PC-3 (cell line): ENCODE data around the gene RAB40C. TPM values are rescaled to one million over a fixed set of nuclear protein-coding genes. Genes with fewer than 3 reads are reported as not detected.

Experiments used
- ATAC-seq: fragments of 200-7000 bp; cut with Tn5 transposase; 2 replicates; pipeline ENCODE4 v1.9.1; 2020; ENCODE audit warnings: mild to moderate bottlenecking, moderate library complexity
- BruUV-seq: library from RNA; stranded (reverse); fragments of 400-500 nt; replicated peaks from 2 replicates; lab custom pipeline; 2021; lab: Mats Ljungman, UMichigan
- CTCF ChIA-PET: fragments of 300-600 bp; sonication (Branson Sonifier 250); formaldehyde crosslinking; loops from one replicate; lab custom pipeline; 2022; ENCODE audit warnings: antibody characterized with exemption; lab: Charles Lee
- POLR2A ChIA-PET: fragments of 300-600 bp; sonication (Branson Sonifier 250); formaldehyde crosslinking; loops from one replicate; lab custom pipeline; 2022; ENCODE audit warnings: antibody characterized with exemption; ENCODE audit not compliant: unreplicated experiment; lab: Charles Lee
- DNase-seq: peaks from one replicate; pipeline ENCODE4 v3.0.0-alpha.2; 2015
- H2AFZ ChIP-seq: fragments of 300-600 bp; sonication (generic); 2 replicates; pipeline ENCODE4 v1.6.0; 2016; ENCODE audit warnings: antibody characterized with exemption, low read length
- H3F3A ChIP-seq: fragments of 300-600 bp; sonication (generic); one replicate; pipeline ENCODE4 v1.6.0; 2017; ENCODE audit warnings: antibody characterized with exemption, low read length, control low read depth, mild to moderate bottlenecking; ENCODE audit not compliant: unreplicated experiment
- H3K27ac ChIP-seq: fragments of 300-600 bp; sonication (generic); 2 replicates; pipeline ENCODE4 v1.5.1; 2016; ENCODE audit warnings: mild to moderate bottlenecking, low read length
- H3K27me3 ChIP-seq: fragments of 300-600 bp; sonication (generic); 2 replicates; pipeline ENCODE4 v1.6.1; 2016; ENCODE audit warnings: low read length, mixed read lengths
- H3K36me3 ChIP-seq: fragments of 300-600 bp; sonication (generic); 2 replicates; pipeline ENCODE4 v1.6.1; 2016; ENCODE audit warnings: low read depth, mixed run types, low read length, mixed read lengths
- H3K4me1 ChIP-seq: fragments of 300-600 bp; sonication (generic); 2 replicates; pipeline ENCODE4 v1.5.1; 2016; ENCODE audit warnings: low read length; ENCODE audit not compliant: insufficient read depth
- H3K4me2 ChIP-seq: fragments of 300-600 bp; sonication (generic); 2 replicates; pipeline ENCODE4 v1.6.0; 2016; ENCODE audit warnings: low read length
- H3K4me3 ChIP-seq: fragments of 300-600 bp; sonication (generic); 2 replicates; pipeline ENCODE4 v1.5.1; 2016; ENCODE audit warnings: mild to moderate bottlenecking, low read length, mixed read lengths
- H3K79me2 ChIP-seq: fragments of 300-600 bp; sonication (generic); 2 replicates; pipeline ENCODE4 v1.6.1; 2017; ENCODE audit warnings: low read length, mixed read lengths
- H3K9ac ChIP-seq: fragments of 300-600 bp; sonication (generic); 2 replicates; pipeline ENCODE4 v1.6.0; 2016; ENCODE audit warnings: mild to moderate bottlenecking, low read length
- H3K9me2 ChIP-seq: fragments of 300-600 bp; sonication (generic); replicated peaks from 2 replicates; pipeline ENCODE4 v1.6.1; 2016; ENCODE audit warnings: mixed run types, low read length, mixed read lengths
- H3K9me3 ChIP-seq: fragments of 300-600 bp; sonication (generic); 2 replicates; pipeline ENCODE4 v1.6.1; 2016; ENCODE audit warnings: low read length, mixed read lengths
- H4K20me1 ChIP-seq: fragments of 300-600 bp; sonication (generic); 2 replicates; pipeline ENCODE4 v1.6.1; 2016; ENCODE audit warnings: low read length, mixed read lengths
- EZH2 ChIP-seq: fragments of 300-600 bp; sonication (generic); IDR thresholded peaks from one replicate; pipeline ENCODE4 v1.6.1; 2017; ENCODE audit warnings: antibody characterized with exemption, mild to moderate bottlenecking, low read length; ENCODE audit not compliant: unreplicated experiment
- EZH2phosphoT487 ChIP-seq: fragments of 300-600 bp; sonication (generic); IDR thresholded peaks from 2 replicates; pipeline ENCODE4 v1.6.1; 2018; ENCODE audit warnings: mild to moderate bottlenecking, antibody characterized with exemption, low read length, borderline replicate concordance
- intact Hi-C: fragments of 100-400 bp; cut with micrococcal nuclease; formaldehyde crosslinking; loops from 2 replicates; pipeline ENCODE4 v1.9.0; 2023
- total RNA-seq: library from RNA; depleted of rRNA; stranded (reverse); fragments of >200 nt; gene quantifications from 2 replicates; pipeline ENCODE4 v1.2.3, GENCODE V29; 2014
- TF ChIP-seq, protein P1 (sequence below): fragments of 300-600 bp; sonication (generic); conservative IDR thresholded peaks from 2 replicates; pipeline ENCODE4 v1.5.1; 2017; ENCODE audit warnings: antibody characterized with exemption, low read depth, mild to moderate bottlenecking, low read length

Gene RAB40C
- total RNA-seq, 1 experiment from 2014 or later, result 19.5 TPM

DNA sequence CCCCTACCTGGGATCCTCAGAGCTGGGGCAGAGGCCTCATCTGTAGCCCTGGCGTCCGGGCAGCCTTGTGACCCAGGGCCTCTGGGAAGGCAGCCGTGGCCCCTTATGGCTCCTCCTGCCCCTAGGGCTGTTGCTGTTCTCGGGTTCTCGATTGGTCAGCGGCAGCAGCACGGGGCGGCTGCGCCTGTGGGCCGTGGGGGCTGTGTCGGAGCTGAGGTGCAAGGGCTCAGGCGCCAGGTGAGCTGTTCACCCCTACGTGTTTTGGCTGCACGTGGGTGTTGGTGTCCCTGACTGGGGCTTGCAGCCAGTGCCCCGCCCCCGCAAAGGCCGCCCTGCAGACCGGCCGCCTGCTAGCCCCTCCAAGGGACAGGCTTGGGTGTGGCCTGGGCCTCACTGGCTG, 72.2 kb downstream of the RAB40C start:
- no TSS peak for BruUV-seq
- Histone ChIP-seq H3F3A (no peaks in the 10 kb centered on the region), H3K4me2 (no peak overlapping the region), H3K27me3 (no peaks in the 10 kb centered on the region), H3K9ac (no peak overlapping the region), H2AFZ (no peak overlapping the region), H3K9me3 (no peaks in the 10 kb centered on the region), H3K79me2 (no peaks in the 10 kb centered on the region), H4K20me1 (no peaks in the 10 kb centered on the region), H3K4me3 (no peak overlapping the region), H3K27ac (no peak overlapping the region), H3K4me1 (peaks cover 5% of the 10 kb centered on the region), H3K36me3 (no peaks in the 10 kb centered on the region), H3K9me2 (no peaks in the 10 kb centered on the region)
- no peak for TF ChIP-seq EZH2phosphoT487
- no peak for TF ChIP-seq EZH2
- TF ChIP-seq, protein P1, sequence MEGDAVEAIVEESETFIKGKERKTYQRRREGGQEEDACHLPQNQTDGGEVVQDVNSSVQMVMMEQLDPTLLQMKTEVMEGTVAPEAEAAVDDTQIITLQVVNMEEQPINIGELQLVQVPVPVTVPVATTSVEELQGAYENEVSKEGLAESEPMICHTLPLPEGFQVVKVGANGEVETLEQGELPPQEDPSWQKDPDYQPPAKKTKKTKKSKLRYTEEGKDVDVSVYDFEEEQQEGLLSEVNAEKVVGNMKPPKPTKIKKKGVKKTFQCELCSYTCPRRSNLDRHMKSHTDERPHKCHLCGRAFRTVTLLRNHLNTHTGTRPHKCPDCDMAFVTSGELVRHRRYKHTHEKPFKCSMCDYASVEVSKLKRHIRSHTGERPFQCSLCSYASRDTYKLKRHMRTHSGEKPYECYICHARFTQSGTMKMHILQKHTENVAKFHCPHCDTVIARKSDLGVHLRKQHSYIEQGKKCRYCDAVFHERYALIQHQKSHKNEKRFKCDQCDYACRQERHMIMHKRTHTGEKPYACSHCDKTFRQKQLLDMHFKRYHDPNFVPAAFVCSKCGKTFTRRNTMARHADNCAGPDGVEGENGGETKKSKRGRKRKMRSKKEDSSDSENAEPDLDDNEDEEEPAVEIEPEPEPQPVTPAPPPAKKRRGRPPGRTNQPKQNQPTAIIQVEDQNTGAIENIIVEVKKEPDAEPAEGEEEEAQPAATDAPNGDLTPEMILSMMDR, result no peak
- intact Hi-C loops, result no loop called here
- ATAC-seq (no peak), DNase-seq (no peak)
- POLR2A ChIA-PET, result no interaction called here
- CTCF ChIA-PET, result no interaction called here

DNA sequence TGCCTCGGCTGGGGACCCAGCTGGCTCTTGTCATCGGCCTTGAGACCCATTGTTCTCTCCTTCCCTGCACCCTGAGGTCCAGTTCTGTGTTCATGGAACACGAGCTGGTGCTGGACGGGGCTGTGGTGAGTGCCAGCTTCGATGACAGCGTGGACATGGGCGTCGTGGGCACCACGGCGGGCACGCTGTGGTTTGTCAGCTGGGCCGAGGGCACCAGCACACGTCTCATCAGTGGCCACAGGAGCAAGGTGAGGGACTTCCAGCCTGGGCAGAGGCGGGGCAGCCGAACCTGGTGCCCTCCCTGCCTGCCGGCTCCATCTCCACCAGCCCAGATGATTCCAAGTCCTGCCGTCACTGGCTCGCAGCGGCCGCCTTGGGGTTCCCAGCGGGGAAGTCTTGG, 72.7 kb downstream of the RAB40C start:
- peaks cover 5% of the 10 kb centered on the region for H3K4me1 ChIP-seq
- intact Hi-C loops, result no loop called here
- DNase-seq (no peak), ATAC-seq (no peak)
- H3K9me2 ChIP-seq, result no peaks in the 10 kb centered on the region
- no peaks in the 10 kb centered on the region for H4K20me1 ChIP-seq
- BruUV-seq, result no TSS peak
- no peaks in the 10 kb centered on the region for H3K79me2 ChIP-seq
- POLR2A ChIA-PET, result no interaction called here
- H3K9me3 ChIP-seq, result no peaks in the 10 kb centered on the region
- no peak overlapping the region for H3K27ac ChIP-seq
- no peak overlapping the region for H2AFZ ChIP-seq
- no peaks in the 10 kb centered on the region for H3K36me3 ChIP-seq
- no peaks in the 10 kb centered on the region for H3K27me3 ChIP-seq
- no peak overlapping the region for H3K4me2 ChIP-seq
- no peak overlapping the region for H3K9ac ChIP-seq
- H3K4me3 ChIP-seq, result no peak overlapping the region
- no peaks in the 10 kb centered on the region for H3F3A ChIP-seq
- TF ChIP-seq, protein P1, result no peak
- TF ChIP-seq EZH2 (no peak), EZH2phosphoT487 (no peak)
- CTCF ChIA-PET, result no interaction called here

DNA sequence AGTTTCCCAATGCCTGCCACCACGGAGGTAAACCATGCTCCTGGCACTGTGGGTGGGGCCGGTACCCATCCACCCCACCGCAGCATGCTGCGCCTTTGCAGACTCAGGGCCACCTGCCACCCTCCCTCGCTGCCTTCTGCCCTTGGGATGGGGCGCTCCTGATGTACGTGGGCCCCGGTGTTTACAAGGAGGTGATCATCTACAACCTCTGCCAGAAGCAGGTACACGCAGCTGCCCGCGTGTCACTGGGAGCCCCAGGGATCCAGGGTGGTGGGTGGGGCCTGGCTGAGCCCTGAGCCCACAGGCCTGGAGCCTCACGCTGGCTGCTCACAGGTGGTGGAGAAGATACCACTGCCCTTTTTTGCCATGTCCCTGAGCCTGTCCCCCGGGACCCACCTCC, 76.7 kb downstream of the RAB40C start:
- intact Hi-C loops, result no loop called here

More for the DNA sequence above, 76.7 kb downstream of the RAB40C start:
- Histone ChIP-seq H2AFZ (no peak overlapping the region), H3K4me1 (no peaks in the 10 kb centered on the region), H3K27me3 (no peaks in the 10 kb centered on the region), H3F3A (no peaks in the 10 kb centered on the region), H4K20me1 (no peaks in the 10 kb centered on the region), H3K36me3 (peaks cover 6% of the 10 kb centered on the region; the same call in 1 of the 2 replicates), H3K79me2 (peaks cover 22% of the 10 kb centered on the region), H3K9me2 (no peaks in the 10 kb centered on the region), H3K4me3 (no peak overlapping the region), H3K9me3 (no peaks in the 10 kb centered on the region), H3K4me2 (no peak overlapping the region), H3K9ac (no peak overlapping the region), H3K27ac (no peak overlapping the region)
- POLR2A ChIA-PET, result no interaction called here
- CTCF ChIA-PET, result no interaction called here
- ATAC-seq, result no peak
- no peak for DNase-seq
- no TSS peak for BruUV-seq
- no peak for TF ChIP-seq EZH2phosphoT487
- TF ChIP-seq, protein P1, result no peak
- no peak for TF ChIP-seq EZH2
